HG03064 (cell line): Measurements from ENCODE around the gene KATNB1.

Experiments used
- ATAC-seq: cut with Tn5 transposase; IDR thresholded peaks from one replicate; pipeline ENCODE4 v1.9.1; 2021; ENCODE audit warnings: low read depth; ENCODE audit not compliant: unreplicated experiment

KATNB1 gene, protein sequence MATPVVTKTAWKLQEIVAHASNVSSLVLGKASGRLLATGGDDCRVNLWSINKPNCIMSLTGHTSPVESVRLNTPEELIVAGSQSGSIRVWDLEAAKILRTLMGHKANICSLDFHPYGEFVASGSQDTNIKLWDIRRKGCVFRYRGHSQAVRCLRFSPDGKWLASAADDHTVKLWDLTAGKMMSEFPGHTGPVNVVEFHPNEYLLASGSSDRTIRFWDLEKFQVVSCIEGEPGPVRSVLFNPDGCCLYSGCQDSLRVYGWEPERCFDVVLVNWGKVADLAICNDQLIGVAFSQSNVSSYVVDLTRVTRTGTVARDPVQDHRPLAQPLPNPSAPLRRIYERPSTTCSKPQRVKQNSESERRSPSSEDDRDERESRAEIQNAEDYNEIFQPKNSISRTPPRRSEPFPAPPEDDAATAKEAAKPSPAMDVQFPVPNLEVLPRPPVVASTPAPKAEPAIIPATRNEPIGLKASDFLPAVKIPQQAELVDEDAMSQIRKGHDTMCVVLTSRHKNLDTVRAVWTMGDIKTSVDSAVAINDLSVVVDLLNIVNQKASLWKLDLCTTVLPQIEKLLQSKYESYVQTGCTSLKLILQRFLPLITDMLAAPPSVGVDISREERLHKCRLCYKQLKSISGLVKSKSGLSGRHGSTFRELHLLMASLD

DNA sequence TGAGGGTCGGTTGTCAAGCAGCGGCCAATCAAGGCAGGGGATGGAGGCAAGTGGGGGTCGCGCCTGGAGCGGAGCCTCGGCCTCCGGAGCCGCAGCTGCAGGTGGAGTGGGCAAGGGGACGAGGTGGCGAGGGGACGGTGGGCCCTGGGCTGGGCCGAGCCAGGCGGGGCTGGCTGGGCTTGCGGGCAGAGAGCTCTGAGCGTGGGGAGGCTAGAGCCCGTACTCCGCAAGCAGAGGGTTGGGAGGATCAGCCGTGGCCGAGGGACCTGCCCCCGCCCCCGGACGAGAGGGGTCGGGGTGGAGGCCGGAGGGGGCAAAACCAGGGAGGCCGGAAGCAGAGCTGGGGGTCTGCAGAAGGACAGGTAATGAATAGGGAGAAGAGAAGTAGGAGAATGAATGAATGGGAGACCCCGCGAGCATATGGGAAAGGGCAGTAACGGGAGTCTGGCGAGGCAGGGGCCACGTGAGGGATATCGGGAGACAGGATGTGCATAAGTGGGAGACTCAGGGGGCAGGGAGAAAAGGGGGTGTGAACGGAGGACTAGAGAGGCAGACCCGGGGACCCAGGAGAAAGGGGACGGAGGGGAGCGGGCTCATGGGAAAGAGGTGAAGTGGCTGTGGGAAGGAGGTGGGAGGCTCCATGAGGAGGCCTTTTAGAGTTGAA lies at the start of gene KATNB1:
KATNB1 (plus strand) TSS at position 16 of the 664 bp plus-strand sequence. CDS start 1,474 bp downstream, outside the sequence.
- no peak for ATAC-seq

DNA sequence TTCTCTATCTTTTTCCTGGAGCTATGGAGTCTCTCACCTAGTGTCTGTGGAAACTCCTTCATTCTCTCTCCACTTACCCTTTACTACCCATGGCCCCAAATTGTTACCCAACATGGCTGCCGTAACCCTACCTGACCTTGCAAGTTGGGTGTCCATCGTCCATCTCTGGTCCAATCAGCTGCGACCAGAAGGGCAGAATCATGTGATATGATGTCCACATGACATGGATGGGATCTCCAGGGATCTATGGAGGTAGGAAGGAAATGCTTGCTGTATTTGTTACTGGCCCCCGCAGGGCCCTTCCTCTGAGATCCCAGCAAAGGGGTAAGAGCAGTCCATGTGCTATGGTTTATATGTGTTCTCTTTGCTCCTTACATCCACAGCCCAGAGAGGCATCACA lies 49.0 kb upstream of the KATNB1 start:
- ATAC-seq = no peak

DNA sequence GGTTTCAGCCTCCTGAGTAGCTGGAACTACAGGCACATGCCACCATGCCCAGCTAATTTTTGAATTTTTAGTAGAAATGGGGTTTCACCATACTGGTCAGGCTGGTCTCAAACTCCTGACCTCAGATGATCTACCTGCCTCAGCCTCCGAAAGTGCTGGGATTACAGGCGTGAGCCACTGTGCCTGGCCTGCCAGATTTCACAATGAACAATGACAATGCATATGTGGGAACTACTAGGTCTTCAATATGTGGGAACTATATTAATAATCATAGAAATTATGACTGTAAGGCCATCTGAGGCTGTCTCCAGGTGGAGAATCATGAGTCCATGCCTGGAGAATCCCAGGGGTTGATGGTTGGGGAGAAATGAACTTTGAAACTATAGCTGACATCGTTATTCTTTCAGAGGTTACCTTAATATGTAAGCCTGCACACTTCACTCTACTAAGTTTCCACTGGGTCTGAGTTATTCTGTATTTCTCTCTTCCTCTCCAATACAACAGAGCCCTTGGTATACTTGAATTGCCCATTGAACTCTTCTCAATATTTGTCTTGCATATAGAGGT lies 48.1 kb upstream of the KATNB1 start:
- ATAC-seq = no peak

DNA sequence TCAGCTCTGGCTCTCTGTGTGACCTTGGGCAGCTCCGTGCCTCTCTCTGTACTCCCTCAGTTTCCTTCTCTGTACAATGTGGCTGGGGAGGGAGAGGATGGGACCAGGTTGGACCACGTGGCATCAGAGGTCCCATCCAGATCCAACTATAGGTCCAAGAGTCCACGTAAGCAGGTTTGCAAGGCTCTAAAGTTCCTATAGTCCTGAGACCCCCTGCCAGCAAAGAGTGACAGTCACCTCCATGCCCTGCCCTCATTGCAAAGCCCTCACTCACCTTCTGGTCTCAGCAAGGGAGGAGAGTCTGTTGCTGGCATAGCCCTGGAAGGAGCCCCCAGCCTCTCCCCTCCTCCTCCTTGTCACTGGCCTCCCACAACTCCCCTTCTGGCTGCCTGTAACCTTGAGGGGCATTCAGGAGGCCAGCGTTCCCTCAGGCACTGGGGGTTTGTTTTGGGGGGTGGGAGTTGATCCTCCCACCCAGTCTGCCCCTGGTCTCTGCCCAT lies 47.0 kb upstream of the KATNB1 start:
- ATAC-seq = no peak

DNA sequence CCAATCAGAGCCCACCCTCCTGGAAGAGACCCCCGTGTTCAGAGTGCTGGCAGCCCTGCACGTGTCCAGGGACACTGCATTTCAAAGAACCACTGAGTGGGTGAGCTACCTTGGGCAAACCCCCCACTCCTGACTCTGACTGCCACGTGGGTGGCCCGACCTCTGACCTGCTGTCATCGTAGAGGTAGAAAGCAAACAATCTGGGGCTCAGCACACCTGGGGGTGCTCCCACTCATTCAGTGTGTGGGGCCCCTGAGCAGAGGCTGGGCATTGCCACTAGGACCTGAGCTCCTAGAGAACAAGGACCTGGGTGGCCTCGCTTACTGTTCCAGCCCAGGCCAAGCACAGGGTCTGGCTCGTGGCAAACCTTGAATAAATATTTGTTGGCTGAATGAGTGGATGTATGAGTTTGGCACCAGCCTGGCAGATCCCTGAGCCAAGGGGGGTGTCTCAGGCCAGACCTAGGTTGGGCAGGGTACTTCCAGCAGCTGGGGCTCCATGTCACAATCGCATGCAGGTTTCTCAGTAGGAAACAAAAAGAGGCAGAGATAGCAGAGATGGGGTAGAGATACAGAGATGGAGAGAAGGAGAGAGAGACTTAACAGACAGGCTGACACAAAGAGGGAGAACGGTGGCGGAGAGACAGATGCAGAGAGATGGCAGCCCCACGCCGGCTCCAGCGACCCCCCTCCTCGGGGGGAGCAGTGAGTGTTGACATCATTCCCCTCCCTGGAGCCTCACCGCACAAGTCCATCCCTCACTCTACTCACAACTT lies 46.4 kb upstream of the KATNB1 start:
- ATAC-seq = no peak

DNA sequence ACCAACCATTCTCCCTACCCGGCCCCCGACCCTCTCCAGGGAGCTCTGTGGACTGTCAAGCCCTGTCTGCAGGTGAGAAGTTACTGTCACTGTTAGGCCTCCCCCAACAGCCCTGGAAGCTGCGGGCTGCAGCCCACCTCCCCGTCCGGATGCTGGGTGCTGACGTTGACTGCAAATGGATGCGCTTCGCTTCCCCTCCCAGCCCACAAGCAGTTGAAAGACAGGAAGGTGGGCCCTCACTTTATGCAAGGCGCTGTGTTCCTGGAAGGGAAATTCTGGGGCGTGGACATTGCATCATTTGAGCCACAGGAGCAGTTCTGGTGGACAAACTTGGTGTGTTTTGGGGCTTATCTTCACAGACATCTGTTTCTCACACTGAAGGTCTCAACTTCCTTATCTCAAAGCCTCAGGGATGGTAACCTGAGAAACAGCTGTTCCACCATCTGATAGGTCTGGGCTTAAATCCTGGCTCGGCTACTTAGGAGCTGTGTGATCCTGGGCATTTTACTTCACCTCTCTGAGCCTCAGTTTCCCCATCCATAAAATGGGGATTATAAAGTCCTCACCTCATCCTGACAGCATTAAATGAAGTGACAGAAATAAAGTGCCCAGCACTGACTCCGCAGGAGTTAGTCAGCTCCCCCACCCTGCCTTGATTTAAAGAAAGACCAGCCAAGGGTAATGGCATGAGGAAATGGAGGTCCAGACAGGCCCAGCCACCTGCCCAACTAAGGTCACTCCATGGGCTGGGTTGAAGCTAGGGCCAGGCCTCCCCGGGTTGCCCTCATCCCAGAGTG lies 45.6 kb upstream of the KATNB1 start:
- ATAC-seq = no peak

DNA sequence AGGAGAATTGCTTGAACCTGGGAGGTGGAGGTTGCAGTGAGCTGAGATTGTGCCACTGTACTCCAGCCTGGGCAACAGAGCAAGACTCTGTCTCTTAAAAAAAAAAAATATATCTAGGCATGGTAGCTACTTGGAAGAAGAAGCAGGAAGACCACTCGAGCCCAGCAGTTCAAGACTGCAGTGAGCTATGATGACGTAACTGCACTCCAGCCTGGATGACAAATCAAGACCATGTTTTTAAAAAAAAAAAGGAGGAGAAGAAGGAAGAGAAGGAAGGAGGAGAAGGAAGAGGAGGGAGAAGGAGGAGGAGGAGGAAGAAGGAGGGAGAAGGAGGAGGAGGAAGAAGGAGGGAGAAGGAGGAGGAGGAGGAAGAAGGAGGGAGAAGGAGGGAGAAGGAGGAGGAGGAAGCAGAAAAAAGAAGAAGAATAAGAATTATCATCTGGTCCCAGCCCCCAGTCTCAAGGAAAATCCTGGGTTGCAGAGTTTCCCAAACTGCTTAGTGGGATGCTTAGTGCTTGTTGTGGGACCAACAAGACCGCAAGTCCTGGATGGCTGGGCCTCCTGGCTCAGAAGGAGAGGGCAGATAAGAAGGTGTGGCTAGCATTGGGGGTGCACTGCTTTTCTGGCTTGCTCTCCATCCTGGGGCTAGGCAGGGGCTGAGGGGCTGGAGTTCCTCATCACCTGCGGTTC lies 44.6 kb upstream of the KATNB1 start:
- no peak for ATAC-seq

DNA sequence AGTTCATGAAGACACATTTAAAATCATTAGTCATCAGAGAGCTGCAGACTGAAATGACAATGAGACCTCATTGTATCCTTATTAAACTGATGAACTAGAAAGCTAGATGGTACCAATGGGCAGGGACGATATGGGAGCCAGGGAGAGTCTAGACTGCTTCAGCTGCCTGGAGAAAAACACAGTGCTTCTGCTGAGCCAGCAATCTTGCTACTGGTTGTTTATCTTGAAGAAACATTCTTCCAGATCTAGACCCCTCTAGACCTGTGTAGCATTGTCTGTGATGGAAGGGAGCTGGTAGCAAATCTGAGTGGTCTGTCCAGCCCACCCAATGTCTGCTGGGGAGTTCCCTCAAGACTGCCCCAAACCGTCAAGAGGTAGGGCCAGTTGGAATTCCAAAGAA lies 42.9 kb upstream of the KATNB1 start:
- ATAC-seq = no peak

DNA sequence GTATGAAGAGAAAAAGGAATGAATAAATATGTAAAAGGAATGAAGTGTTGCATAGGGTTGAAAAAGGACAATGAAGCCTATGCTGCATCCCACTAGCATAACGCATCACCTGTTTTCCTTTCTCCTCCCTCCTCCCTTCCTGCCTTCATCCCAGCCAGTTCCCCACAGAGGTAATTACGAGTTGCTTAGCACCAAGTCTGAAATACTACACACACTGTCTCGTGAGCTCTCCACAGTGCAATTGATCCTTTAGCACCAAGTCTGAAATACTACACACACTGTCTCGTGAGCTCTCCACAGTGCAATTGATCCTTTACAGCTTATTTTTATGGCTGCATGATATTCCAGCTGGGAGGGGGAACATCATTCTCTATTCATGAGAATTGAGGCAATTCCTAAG lies 42.0 kb upstream of the KATNB1 start:
- ATAC-seq = no peak

DNA sequence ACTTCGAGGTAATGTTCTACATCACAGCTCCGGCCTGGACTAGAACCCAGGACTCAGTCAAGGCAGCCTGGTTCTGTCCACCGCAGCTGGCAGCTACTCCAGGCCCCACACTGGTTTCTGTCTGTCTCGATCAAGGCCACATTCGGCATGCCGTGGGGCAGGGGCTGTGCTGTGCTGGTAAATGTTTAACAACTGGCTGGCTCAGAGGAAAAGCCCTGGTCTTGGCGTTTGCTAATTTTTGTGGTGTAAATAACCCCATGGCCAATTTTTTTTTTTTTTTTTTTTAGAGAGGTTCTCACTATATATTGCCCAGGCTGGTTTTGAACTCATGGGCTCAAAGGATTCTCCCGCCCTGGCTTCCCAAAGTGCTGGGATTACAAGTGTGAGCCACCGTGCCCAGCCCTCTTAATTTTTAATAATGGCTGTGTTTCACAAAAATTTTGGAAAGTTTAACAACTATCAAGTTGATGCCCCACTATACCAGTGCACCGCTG lies 41.3 kb upstream of the KATNB1 start:
- no peak for ATAC-seq

DNA sequence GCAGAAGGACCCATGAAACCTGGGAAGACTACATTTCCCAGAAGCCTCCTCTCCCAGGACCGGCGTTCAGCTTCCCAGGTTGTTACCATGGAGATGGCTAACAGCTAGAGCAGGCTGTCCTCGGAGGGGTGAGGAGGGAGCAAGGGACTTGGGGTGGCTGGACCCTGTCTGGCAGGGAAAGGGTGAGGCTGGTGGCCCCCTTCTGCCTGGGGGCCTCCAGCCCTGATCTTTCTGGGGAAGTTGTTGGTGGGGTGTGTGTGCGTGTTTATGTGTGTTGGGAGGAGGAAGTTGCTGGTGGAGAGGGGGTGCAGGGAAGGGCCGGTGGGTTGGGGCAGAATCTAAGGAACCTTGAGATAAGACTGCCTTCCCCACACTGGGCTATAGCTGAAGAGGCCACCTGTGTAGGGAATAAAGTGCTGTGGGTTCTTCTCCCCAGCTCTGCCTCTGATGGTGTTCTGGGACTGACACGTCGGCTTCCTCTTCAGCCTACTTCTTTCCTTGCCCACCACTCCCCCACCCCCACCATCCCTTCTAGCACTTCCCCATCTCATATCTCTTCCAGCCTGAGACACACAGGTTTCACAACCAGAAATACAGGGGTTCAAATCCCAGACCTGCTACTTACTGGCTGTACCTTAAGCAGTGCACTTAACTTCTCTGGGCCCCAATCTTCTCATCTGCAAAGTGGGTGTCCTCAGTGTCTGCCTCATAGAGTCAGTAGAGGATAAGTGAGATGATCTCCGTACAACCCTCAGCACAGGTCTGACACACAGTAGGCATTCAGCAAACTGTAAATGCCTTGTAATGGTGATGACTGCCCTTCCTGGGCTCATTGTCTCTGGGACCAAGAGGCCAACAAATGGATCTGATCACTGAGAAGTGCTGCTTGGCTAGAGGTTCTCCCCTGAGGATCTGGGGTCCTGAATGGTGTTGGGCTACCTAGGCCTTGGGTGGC lies 40.6 kb upstream of the KATNB1 start, which contains the start of gene DRC7:
DRC7 (plus strand) TSS at position 82 of the 955 bp plus-strand sequence. CDS start 3,144 bp downstream, outside the sequence.
- no peak for ATAC-seq

DNA sequence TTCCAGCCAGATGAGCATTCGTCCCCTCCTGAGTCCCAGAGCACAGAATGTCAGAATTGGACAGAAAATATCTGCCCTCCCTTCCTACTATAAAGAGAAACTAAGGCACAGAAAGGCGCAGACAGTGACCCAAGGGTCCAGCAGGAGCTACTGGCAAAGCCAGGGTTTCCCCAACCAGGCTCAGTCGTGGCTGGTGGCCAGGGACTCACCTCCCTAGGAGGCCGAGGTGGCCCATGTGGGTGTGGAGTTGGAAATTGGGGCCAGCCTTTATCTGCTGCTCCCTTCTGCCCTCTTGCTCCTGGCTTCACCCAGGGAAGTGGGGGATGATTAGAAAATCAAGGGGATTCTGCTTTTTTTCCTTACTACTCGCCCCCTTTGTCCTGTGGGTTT lies 39.9 kb upstream of the KATNB1 start:
- ATAC-seq = no peak

DNA sequence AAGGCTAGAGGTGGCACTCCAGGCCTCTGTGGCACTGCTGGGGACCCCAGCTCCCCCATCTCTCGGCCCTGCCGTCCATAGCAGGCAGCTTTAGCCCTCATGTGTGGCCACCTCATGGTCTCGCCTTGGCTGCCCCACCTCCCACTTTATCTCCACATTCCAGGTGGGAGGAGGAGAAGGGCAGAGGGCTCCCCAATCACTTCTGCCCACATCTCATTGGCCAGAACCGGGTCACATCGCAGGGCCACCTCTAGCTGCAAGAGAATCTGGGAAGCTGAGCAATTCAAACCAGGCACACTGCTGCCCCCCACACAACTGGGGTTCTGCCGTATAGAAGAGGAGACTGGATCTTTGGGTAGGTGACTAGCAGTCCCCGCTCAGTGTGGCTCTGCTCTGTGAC lies 39.3 kb upstream of the KATNB1 start:
- ATAC-seq = no peak

DNA sequence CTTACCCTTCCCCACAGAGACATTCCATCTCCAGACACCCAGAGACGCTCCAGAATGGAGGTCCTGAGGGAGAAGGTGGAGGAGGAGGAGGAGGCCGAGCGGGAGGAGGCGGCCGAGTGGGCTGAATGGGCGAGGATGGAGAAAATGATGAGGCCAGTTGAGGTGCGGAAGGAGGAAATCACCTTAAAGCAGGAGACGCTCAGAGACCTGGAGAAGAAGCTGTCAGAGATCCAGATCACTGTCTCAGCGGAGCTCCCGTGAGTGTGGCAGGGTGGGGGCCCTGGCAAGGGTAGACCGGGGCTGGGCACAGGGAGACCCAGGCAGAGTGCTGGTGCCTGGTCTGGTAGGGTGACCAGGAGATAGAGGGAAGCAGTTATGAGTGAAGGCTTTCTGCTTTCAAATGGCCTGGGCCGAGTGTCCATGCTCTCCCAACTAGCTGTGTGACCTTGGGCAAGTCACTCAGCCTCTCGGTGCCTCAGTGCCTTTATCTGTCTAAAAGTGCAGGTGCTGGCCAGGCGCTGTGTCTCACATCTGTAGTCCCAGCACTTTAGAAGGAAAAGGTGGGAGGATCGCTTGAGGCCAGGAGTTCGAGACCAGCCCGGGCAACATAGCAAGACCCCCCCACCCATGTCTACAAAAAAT lies 37.6 kb upstream of the KATNB1 start:
- no peak for ATAC-seq

DNA sequence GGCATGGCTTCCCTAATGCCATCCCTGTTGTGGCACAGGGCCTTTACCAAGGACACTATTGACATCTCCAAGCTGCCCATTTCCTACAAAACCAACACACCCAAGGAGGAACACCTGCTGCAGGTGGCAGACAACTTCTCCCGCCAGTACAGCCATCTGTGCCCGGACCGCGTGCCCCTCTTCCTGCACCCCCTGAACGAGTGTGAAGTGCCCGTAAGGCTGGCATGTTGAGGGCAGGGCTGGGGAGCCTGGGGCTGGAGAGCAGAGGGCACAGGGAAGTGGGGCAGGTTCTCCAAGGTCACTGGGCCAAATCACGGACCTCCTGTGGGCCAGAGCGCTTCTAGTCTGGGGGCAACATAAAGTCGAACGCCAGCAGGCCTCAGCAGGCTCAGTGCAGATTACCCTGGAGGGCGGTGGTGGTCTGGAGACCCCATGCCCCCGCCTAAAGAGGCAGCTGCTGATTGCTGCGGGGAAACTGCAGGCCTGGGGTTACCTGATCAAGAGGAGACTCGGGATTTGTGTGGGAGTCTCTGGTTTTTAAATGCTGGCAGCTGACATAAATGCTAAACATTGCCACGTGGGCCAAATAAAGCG lies 36.7 kb upstream of the KATNB1 start:
- no peak for ATAC-seq

DNA sequence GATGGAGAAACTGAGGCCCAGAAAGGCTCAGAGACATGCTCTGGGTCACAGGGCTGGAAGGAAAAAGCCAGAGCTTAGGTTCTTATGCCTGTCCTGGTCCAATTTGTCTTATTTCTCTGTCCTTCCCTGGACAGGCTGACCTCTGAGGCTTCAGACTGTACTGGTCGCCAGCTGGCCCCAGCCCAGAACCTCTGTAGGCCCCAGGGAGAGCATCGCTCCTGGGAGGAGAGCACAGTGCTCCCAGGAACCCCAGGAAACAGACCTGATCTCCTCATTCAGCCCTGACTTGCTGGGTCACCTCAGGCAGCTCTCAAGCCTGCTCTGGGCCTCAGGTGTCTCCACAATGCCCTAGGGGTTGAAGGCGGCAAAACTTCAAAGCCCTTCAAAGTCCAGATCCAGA lies 36.1 kb upstream of the KATNB1 start:
- ATAC-seq = no peak

DNA sequence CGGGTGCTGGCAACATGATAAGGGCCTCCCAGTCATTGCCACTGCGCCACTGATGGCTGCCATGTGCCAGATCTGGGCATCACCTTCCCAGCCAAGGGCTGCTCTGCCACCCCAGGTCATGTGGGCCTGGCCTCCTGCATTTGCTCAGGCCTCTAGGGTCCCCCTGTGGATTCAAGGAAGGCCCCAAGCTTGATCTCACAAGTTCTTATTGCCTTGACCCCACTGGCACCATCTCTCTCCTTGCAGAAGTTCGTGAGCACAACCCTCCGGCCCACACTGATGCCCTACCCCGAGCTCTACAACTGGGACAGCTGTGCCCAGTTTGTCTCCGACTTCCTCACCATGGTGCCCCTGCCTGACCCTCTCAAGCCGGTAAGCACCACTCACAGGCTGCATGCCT lies 35.7 kb upstream of the KATNB1 start:
- no peak for ATAC-seq
